Breast epithelium (tissue), 3 donors: Measurements from ENCODE around the gene KRT74.

Source experiments
- POLR2A ChIP-seq: fragments of 450-650 bp; IDR thresholded peaks from one replicate; pipeline ENCODE4 v1.6.1; 2016; ENCODE audit warnings: antibody characterized with exemption, mild to moderate bottlenecking, moderate library complexity
- TF ChIP-seq, protein P1 (sequence below), 3 donors: fragments of 450-650 bp; IDR thresholded peaks; one replicate each; pipeline ENCODE4 v1.5.1; 2016 to 2017; ENCODE audit warnings: antibody characterized with exemption in 3 of 3, mild to moderate bottlenecking in 3 of 3, moderate library complexity in 3 of 3

DNA sequence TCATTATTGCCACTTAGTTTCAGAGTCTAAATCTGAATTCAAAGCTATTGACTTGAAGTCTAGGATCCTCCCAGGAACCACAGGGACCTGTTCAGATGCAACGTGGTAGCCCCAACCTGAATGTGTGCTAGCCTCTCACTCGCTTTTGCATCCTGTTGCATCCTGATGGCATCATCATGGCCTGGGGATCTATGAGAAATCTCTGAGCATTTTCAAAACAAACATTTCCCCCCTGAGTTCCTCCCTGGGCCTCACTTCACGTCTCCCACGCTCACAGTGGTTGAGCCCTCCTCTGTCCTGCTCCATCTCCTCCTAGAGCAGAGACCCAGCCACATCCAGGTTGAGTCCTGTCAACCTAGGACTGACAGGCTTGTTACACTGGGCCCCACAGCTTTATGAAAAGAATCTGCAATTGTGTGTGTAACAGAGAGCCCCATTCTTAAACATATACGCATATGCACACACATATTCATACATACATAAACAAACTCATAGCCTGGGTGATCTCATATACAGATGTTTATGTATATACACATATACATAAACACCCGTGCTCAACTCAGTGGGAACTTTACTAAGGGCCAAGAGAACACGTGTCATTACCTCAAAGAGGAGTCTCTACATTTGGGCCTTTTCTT lies 33.1 kb upstream of the KRT74 start:
- no peak for TF ChIP-seq POLR2A
- TF ChIP-seq, protein P1, sequence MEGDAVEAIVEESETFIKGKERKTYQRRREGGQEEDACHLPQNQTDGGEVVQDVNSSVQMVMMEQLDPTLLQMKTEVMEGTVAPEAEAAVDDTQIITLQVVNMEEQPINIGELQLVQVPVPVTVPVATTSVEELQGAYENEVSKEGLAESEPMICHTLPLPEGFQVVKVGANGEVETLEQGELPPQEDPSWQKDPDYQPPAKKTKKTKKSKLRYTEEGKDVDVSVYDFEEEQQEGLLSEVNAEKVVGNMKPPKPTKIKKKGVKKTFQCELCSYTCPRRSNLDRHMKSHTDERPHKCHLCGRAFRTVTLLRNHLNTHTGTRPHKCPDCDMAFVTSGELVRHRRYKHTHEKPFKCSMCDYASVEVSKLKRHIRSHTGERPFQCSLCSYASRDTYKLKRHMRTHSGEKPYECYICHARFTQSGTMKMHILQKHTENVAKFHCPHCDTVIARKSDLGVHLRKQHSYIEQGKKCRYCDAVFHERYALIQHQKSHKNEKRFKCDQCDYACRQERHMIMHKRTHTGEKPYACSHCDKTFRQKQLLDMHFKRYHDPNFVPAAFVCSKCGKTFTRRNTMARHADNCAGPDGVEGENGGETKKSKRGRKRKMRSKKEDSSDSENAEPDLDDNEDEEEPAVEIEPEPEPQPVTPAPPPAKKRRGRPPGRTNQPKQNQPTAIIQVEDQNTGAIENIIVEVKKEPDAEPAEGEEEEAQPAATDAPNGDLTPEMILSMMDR (IDR thresholded peaks at IDR 0.05) = no peak
